Mesothelial cell of epicardium (in vitro differentiated cells): ENCODE measurements around the gene BST2. TPM values are rescaled to one million over a fixed set of nuclear protein-coding genes. Genes with fewer than 3 reads are reported as not detected.

Experiments used
- DNase-seq, 2 experiments: peaks; one replicate each; pipeline ENCODE4 v3.0.0; 2021; ENCODE audit warnings: low spot score in 2 of 2; ENCODE audit not compliant: unreplicated experiment in 2 of 2
- H3K27ac Mint-ChIP-seq: 2 replicates; pipeline ENCODE4 v1.8.0; 2021; ENCODE audit warnings: mixed read lengths
- H3K27me3 Mint-ChIP-seq: 2 replicates; pipeline ENCODE4 v1.8.0; 2021; ENCODE audit warnings: low read depth, mixed read lengths
- H3K36me3 Mint-ChIP-seq: 2 replicates; pipeline ENCODE4 v1.8.0; 2021; ENCODE audit warnings: mixed read lengths
- H3K4me1 Mint-ChIP-seq: 2 replicates; pipeline ENCODE4 v1.8.0; 2021; ENCODE audit warnings: mixed read lengths
- H3K4me3 Mint-ChIP-seq: 2 replicates; pipeline ENCODE4 v1.8.0; 2021; ENCODE audit warnings: mild to moderate bottlenecking, moderate library complexity, mixed read lengths
- H3K9me3 Mint-ChIP-seq: 2 replicates; pipeline ENCODE4 v1.8.0; 2021; ENCODE audit warnings: mixed read lengths
- total RNA-seq: library from RNA; stranded (reverse); gene quantifications from 3 replicates; pipeline ENCODE4 v1.2.1, GENCODE V29; 2021
- TF ChIP-seq, protein P1 (sequence below): fragments of 200-600 bp; sonication (generic); IDR thresholded peaks from one replicate; pipeline ENCODE4 v1.5.0; 2021; ENCODE audit warnings: antibody characterized with exemption; ENCODE audit not compliant: unreplicated experiment

Gene BST2
- total RNA-seq, 1 donor from 2014 or later, result 362 TPM

DNA sequence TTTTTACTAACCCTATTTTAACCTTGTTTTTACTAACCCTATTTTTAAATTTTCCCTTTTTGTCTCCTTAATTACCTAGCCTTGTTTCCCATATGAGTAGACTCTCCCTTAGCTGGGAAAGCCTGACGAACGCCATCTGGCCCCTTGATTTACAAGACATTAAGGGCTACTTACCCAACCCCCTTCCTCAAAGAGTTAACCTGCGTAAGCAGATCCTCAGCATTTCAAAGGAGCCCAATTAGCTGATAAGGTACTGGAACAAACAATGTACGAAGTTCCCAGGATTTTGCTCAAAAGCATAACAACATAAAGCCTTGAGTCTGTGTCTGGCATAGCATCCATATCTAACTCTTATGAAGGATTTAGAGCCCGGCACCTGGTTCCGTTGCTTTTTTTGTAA lies 9.7 kb upstream of the BST2 start:
- no peaks in the 10 kb centered on the region for H3K36me3 Mint-ChIP-seq
- H3K27ac Mint-ChIP-seq, result peak overlapping the region; percentile 95
- TF ChIP-seq, protein P1, sequence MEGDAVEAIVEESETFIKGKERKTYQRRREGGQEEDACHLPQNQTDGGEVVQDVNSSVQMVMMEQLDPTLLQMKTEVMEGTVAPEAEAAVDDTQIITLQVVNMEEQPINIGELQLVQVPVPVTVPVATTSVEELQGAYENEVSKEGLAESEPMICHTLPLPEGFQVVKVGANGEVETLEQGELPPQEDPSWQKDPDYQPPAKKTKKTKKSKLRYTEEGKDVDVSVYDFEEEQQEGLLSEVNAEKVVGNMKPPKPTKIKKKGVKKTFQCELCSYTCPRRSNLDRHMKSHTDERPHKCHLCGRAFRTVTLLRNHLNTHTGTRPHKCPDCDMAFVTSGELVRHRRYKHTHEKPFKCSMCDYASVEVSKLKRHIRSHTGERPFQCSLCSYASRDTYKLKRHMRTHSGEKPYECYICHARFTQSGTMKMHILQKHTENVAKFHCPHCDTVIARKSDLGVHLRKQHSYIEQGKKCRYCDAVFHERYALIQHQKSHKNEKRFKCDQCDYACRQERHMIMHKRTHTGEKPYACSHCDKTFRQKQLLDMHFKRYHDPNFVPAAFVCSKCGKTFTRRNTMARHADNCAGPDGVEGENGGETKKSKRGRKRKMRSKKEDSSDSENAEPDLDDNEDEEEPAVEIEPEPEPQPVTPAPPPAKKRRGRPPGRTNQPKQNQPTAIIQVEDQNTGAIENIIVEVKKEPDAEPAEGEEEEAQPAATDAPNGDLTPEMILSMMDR, result no peak
- DNase-seq, result no peak
- H3K27me3 Mint-ChIP-seq, result no peaks in the 10 kb centered on the region
- H3K4me3 Mint-ChIP-seq, result peak overlapping the region; percentile 48
- no peaks in the 10 kb centered on the region for H3K9me3 Mint-ChIP-seq
- H3K4me1 Mint-ChIP-seq, result peaks cover 40% of the 10 kb centered on the region

DNA sequence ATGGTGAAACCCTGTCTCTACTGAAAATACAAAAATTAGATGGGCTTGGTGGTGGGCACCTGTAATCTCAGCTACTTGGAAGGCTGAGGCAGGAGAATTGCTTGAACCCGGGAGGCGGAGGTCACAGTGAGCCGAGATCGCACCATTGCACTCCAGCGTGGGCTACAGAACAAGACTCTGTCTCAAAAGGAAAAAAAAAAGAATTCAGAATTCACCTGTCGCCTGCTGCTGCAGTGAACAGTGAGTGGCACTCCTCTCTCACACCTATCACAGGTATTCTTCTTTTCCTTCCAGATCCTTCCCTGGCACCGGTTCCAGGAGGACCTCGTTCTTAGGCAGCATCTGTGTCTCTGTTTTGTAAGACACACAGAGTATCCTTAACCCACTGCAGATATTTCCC lies 8.7 kb upstream of the BST2 start:
- Mint-ChIP-seq H3K36me3 (no peaks in the 10 kb centered on the region), H3K27ac (peak overlapping the region; percentile 95), H3K4me1 (peaks cover 34% of the 10 kb centered on the region), H3K27me3 (no peaks in the 10 kb centered on the region), H3K4me3 (no peak overlapping the region), H3K9me3 (no peaks in the 10 kb centered on the region)
- TF ChIP-seq, protein P1, result no peak
- no peak for DNase-seq

DNA sequence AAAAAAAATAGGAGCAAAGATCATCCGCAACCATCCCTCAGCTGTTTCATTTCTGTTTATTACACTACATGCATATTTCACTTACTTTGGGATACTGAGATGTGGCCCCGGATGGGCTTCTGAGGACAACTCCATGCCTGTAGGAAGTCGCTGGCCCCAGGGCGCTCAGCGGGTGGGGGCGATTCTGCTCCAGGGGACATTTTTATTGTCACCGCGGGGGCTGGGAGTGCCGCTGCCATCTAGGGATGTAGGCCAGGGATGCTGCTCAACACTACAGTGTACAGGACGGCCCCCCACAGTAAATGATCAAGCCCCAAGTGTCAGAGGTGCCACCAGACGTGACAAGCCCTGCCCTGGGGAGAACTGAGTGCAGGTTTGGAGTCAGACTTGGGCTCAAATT lies 6.4 kb upstream of the BST2 start:
- no peak overlapping the region for H3K4me3 Mint-ChIP-seq
- H3K36me3 Mint-ChIP-seq, result no peaks in the 10 kb centered on the region
- H3K27me3 Mint-ChIP-seq, result no peaks in the 10 kb centered on the region
- TF ChIP-seq, protein P1, result no peak
- H3K9me3 Mint-ChIP-seq, result no peaks in the 10 kb centered on the region
- H3K27ac Mint-ChIP-seq, result peak overlapping the region; percentile 88
- DNase-seq, result no peak
- H3K4me1 Mint-ChIP-seq, result peaks cover 41% of the 10 kb centered on the region

DNA sequence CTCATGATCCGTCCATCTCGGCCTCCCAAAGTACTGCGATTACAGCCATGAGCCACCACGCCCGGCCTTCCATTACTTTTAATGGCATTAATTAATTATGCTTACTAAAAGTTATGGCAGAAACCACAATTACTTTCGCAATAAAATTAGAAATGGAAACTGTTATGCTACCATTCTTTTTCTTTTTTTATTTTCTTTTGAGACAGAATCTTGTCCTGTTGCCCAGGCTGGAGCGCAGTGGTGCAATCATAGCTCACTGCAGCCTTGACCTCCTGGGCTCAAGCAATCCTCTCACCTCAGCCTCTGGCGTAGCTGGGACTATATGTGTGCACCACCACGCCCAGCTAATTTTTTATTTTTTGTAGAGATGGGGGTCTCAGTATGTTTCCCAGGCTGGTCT lies 4.6 kb upstream of the BST2 start:
- H3K27me3 Mint-ChIP-seq, result no peaks in the 10 kb centered on the region

GRCh38 chr19:17406887-17407196 lies 1.4 kb upstream of the BST2 start:
- Mint-ChIP-seq H3K9me3 (no peaks in the 10 kb centered on the region), H3K4me3 (peak overlapping the region; percentile 49), H3K27me3 (no peaks in the 10 kb centered on the region), H3K4me1 (peaks cover 40% of the 10 kb centered on the region), H3K27ac (peak overlapping the region; percentile 82), H3K36me3 (no peaks in the 10 kb centered on the region)
- TF ChIP-seq, protein P1, result no peak
- no peak for DNase-seq

More for the DNA sequence above, 4.6 kb upstream of the BST2 start:
- DNase-seq, result no peak
- TF ChIP-seq, protein P1, result no peak
- no peak overlapping the region for H3K4me3 Mint-ChIP-seq
- H3K27ac Mint-ChIP-seq, result no peak overlapping the region
- no peaks in the 10 kb centered on the region for H3K9me3 Mint-ChIP-seq
- peaks cover 48% of the 10 kb centered on the region for H3K4me1 Mint-ChIP-seq
- H3K36me3 Mint-ChIP-seq, result no peaks in the 10 kb centered on the region
